Fibroblast of mammary gland (primary cell): ENCODE data around the gene SMIM14.
A peak's percentile ranks its signal among the peaks of the same experiment; 100 is the strongest.
"Not testable (repeated sequence)": the region's sequence is repeated elsewhere in the genome, so short reads cannot be mapped to it uniquely, and the experiment has no call there.

Source experiments
- DNase-seq: peaks from one replicate; pipeline ENCODE4 v3.0.0-alpha.2; 2010; ENCODE audit warnings: low read depth
- H3K4me3 ChIP-seq: 2 replicates; pipeline ENCODE4 v1.5.1; 2011; ENCODE audit warnings: low read depth, mild to moderate bottlenecking, low read length, moderate library complexity; ENCODE audit not compliant: control insufficient read depth
- TF ChIP-seq, protein P1 (sequence below): conservative IDR thresholded peaks from 2 replicates; pipeline ENCODE4 v1.5.1; 2011; ENCODE audit warnings: low read depth, low read length, inconsistent platforms; ENCODE audit not compliant: control insufficient read depth, insufficient read depth

Gene SMIM14

DNA sequence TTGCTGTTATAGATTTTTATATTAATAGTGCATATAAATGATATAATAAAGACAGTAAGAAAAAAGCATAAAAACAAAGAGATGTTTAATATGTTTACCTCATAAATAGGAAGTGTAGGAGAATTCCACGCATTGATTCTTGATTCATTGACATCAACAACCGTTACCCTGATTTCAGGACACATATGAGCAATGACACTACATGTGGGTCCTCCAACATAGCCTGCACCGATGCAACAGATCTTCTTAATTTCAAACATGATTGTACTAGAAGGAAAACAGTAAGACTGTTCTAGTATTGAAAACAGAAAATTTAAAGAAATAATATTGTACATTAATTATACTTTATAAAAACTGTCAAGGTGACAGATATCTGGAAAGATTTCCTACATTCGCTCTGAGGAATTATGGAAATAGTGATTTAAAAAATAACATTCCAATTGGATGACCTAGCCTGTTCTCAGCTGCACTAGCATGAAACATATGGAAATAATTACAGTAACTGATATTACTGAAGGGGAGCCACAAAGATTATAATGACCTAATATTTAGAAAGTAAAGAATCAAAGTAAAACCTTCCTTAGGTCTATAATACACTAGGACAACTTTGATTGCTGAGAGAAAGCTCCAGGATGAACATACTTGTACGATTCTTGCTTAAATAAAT, 117.3 kb downstream of the SMIM14 start:
- H3K4me3 ChIP-seq = peak overlapping the region; percentile 5
- TF ChIP-seq, protein P1, sequence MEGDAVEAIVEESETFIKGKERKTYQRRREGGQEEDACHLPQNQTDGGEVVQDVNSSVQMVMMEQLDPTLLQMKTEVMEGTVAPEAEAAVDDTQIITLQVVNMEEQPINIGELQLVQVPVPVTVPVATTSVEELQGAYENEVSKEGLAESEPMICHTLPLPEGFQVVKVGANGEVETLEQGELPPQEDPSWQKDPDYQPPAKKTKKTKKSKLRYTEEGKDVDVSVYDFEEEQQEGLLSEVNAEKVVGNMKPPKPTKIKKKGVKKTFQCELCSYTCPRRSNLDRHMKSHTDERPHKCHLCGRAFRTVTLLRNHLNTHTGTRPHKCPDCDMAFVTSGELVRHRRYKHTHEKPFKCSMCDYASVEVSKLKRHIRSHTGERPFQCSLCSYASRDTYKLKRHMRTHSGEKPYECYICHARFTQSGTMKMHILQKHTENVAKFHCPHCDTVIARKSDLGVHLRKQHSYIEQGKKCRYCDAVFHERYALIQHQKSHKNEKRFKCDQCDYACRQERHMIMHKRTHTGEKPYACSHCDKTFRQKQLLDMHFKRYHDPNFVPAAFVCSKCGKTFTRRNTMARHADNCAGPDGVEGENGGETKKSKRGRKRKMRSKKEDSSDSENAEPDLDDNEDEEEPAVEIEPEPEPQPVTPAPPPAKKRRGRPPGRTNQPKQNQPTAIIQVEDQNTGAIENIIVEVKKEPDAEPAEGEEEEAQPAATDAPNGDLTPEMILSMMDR = no peak
- peak; percentile 79 for DNase-seq

DNA sequence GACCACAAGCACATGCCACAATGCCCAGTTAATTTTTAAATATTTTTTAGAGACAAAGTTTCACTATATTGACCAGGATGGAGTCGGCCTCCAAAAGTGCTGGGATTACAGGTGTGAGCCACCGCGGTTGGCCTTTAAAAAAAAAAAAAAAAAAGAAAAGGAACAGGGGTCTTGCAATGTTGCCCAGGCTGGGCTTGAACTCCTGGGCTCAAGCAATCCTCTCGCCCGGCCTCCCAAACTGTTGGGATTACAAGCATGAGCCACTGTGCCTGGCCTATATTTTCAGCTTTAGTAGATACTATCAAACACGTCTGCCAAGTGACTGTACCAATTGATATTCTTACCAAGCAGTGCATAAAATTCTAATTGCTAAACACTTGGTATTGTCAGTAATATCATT, 120.2 kb downstream of the SMIM14 start:
- DNase-seq = no peak
- TF ChIP-seq, protein P1 = no peak
- no peak overlapping the region for H3K4me3 ChIP-seq

DNA sequence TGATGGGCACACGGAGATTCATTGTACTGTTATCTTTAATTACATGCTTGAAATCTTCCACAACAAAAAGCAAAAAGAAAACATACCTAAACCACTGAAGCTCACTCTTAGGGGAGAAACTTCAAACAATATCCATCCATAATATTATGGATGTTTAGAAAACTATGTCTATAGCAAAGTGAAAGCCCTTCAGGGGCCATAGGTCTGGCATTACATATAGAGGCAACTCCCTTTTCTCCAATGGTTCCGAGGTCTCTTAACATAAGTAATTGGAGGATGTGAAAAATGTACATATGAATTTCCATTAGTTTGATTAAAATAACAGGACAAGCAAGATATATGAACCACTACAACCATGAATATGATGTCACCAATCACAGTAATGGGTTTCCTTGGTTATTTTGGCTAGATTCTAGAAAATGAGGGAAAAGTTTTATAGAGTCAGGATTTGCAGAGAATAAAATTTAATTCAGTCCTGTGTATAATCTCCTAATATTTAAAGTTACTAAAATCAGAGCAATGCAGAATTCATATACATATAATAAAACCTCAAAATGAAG, 122.2 kb downstream of the SMIM14 start:
- no peak for DNase-seq
- H3K4me3 ChIP-seq = no peak overlapping the region
- TF ChIP-seq, protein P1 = no peak

DNA sequence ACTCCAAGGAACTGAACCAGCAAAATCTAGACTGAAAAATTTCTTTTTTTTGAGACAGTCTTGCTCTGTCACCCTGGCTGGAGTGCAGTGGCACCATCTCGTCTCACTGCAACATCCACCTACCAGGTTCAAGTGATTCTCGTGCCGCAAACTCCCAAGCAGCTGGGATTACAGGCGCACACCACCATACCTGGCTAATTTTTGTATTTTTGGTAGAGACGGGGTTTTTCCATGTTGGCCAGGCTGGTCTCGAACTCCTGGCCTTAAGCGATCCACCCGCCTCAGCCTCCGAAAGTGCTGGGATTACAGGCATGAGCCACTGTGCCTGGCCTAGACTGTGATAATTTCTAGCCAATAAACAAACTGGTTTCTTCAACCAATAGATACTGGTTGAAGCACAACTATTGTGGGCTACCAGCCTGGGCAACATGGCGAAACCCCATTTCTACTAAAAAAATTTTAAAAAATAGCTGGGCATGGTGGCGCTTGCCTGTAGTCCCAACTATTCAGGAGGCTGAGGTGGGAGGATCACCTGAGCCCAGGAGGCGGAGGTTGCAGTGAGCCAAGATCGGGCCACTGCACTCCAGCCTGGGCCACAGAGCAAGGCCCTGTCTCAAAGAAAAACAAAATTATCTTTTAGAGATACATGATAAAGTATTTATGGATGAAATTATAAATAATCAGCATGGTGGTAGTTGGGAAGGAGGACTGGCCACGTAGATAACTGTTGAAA, 122.8 kb downstream of the SMIM14 start:
- H3K4me3 ChIP-seq = not testable (repeated sequence)

DNA sequence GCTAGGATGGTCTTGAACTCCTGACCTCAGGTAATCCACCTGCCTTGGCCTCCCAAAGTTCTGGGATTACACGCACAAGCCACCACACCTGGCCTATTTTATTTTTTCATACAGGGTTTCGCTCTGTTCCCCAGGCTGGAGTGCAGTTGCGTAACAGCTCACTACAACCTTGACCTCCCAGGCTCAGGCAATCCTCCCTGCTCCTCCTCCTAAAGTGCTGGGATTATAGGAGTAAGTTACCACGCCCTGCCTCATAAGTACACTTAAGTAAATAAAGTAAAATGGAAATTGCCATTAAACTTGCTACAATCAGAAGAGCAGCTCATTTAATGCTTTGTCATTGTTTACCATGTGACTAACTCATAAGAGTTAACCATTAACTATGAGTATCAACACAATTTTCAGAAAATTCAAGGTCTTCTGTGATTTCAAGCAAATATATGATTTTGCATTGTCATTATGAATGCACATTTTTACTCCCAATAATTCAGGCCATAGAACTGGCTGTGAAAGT, 123.7 kb downstream of the SMIM14 start:
- peak; percentile 64 for DNase-seq
- TF ChIP-seq, protein P1 = no peak
- no peak overlapping the region for H3K4me3 ChIP-seq

More for the DNA sequence above, 122.8 kb downstream of the SMIM14 start:
- DNase-seq = not testable (repeated sequence)

DNA sequence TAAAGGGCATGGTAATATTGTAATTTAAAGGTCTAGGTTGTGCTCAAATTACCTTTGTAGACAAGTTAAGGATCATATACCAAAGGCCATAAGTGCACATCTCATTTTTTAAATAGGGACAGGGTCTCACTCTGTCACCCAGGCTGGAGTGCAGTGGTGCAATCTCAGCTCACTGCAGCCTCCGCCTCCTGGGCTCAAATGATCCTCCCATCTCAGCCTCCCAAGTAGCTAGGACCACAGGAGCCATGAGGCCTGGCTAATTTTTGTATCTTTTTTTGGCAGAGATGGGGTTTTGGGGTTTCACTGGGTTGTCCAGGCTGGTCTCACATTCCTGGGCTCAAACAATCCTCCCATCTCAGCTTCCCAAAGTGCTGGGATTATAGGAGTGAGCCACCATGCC, 124.4 kb downstream of the SMIM14 start:
- not testable (repeated sequence) for H3K4me3 ChIP-seq, DNase-seq

DNA sequence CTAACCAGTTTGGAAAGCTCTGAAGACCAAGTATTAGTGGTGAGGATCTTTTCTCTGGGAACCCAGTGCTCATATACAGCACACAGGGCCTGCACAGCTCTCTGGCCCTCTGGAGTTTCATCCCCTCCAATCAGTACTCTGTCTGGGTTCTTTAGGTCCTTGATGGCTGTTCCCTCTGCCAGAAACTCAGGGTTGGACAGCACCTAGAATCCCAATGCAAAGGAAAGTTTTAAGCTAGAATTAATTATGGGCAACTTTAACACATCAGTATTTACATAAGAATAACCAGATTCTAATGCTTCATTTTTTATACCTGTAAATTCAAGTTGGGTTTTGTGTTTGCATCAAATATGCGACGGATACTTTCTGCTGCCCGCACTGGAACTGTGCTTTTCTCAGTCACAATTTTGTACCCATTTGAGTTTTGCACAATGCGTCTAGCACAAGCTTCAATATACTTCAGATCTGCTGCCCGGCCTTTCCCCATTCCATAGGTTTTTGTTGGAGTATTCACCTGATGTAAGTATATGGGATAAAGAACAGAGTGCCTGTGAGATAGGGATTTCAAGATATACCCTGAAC, 128.2 kb downstream of the SMIM14 start:
- no peak for DNase-seq
- TF ChIP-seq, protein P1 = no peak

More for the DNA sequence above, 128.2 kb downstream of the SMIM14 start:
- no peak overlapping the region for H3K4me3 ChIP-seq
